ENCODE results near the gene PPP1R11. TPM values are rescaled to one million over a fixed set of nuclear protein-coding genes. Genes with fewer than 3 reads are reported as not detected.
A peak's percentile ranks its signal among the peaks of the same experiment; 100 is the strongest.

The PPP1R11 gene
- total and polyA plus RNA-seq, 2 experiments from 2014 or later = 19.6 to 26.6 TPM

GRCh38 chr6:30100585-30101443, 33.8 kb downstream of the PPP1R11 start:
- Histone ChIP-seq H3K4me2 (peak overlapping the region; percentile 93), H3K4me3 (peak overlapping the region; percentile 78), H3K27me3 (ENCODE audit: insufficient read depth) (peaks cover 99% of the 10 kb centered on the region), H4K20me1 (replicated peaks; ENCODE audit: insufficient read depth) (no peaks in the 10 kb centered on the region), H3K79me2 (replicated peaks; ENCODE audit: insufficient read depth) (no peaks in the 10 kb centered on the region), H2AFZ (peak overlapping the region; percentile 99), H3K9me2 (ENCODE audit: insufficient read depth) (no peaks in the 10 kb centered on the region), H3F3A (replicated peaks; ENCODE audit: low read depth) (peaks cover 5% of the 10 kb centered on the region; the same call in 1 of the 2 replicates), H3K36me3 (ENCODE audit: insufficient read depth) (no peaks in the 10 kb centered on the region), H3K4me1 (ENCODE audit: insufficient read depth) (peaks cover 28% of the 10 kb centered on the region), H3K27ac (ENCODE audit: low read depth) (no peak overlapping the region)
- peak; percentile 25 for ATAC-seq
- TF ChIP-seq POLR2AphosphoS5 (IDR thresholded peaks at IDR 0.05; ENCODE audit: low read depth) = no peak
- peak; percentile 64 for TF ChIP-seq EZH2 (IDR thresholded peaks at IDR 0.05; ENCODE audit: low read depth, unreplicated experiment)
- H3K4me3 Mint-ChIP-seq = peak overlapping the region; percentile 81
- peak; percentile 77 for DNase-seq (ENCODE audit: low spot score)
- H3K36me3 Mint-ChIP-seq (ENCODE audit: low read depth) = no peaks in the 10 kb centered on the region; the same call in 2 of the 3 replicates
- no peaks in the 10 kb centered on the region; the same call in 2 of the 3 replicates for H3K9me3 Mint-ChIP-seq
- H3K27me3 Mint-ChIP-seq (ENCODE audit: insufficient read depth, low read depth, poor library complexity) = peaks cover 70% of the 10 kb centered on the region
- no peak overlapping the region for H3K27ac Mint-ChIP-seq
- H3K4me1 Mint-ChIP-seq = peaks cover 34% of the 10 kb centered on the region

DNA sequence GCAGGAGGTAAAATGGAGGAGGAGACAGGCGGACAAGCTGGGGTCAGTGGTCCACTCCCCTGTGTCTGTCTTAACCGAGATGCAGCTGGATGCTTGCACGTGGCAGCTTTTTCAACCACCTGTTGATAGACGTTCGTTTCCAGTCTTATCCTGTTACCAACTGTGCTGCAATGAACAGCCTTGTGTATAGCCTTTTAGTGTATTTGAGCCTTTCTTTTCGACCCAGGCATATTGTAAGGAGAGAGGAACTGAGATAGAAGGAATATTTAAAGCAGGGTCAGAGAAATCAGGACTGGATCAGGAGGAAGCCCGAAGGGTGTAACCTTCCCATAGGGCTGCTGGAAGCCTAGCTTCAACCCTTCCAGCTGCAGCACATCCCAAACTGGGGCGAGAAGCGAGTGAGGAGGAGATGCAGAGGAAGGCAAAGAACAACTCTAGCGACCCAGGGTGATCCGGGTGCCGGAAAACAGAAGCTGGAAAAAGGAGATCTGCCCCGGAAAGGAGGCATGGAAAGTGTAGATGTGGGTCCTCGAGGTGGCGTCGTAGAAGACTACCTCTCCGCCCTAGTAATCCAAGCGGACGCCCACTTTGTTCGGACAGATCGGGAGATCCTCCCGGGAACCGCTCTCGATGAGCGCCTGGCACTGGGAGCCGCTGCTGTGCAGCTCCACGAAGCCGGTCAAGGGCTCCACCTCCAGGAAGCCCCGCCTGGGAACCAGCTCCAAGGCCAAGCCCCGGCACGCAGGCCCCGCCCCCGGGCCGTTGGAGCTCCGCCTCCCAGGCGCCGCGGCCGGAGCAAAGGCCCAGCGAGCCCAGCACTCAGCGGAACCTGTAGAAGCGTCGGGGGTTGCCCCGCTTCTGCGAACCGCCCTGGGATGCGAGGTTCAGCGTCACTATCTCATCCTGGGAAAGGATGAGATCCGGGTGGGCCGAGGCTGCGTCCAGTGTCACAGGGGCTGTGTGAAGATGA, 34.7 kb downstream of the PPP1R11 start:
- DNase-seq (ENCODE audit: low spot score) = peak; percentile 96
- TF ChIP-seq POLR2AphosphoS5 (IDR thresholded peaks at IDR 0.05; ENCODE audit: low read depth) (peak; percentile 68), ZNF462 (CRISPR knock-in tag; IDR thresholded peaks at IDR 0.05) (no peak), JUNB (IDR thresholded peaks at IDR 0.05; ENCODE audit: unreplicated experiment) (no peak), ZNF114 (CRISPR knock-in tag; IDR thresholded peaks at IDR 0.05) (no peak), STAT1 (IDR thresholded peaks at IDR 0.05; ENCODE audit: unreplicated experiment) (no peak), CREB1 (CRISPR knock-in tag; IDR thresholded peaks at IDR 0.05; ENCODE audit: low read depth) (no peak), CTCF (conservative IDR thresholded peaks at IDR 0.05; ENCODE audit: low read depth in 2 of 2) (0 out of 4 replicates have a peak, but pooled peaks of 1 of the 2 experiments have one; percentile 12), ZNF331 (CRISPR knock-in tag; IDR thresholded peaks at IDR 0.05; ENCODE audit: low read depth) (no peak), EZH2 (IDR thresholded peaks at IDR 0.05; ENCODE audit: low read depth, unreplicated experiment) (no peak), EZH2phosphoT487 (IDR thresholded peaks at IDR 0.05; ENCODE audit: unreplicated experiment) (no peak)

More for the DNA sequence above, 34.7 kb downstream of the PPP1R11 start:
- H3K36me3 Mint-ChIP-seq (ENCODE audit: low read depth) = no peaks in the 10 kb centered on the region; the same call in 2 of the 3 replicates
- H3K27ac Mint-ChIP-seq = no peak overlapping the region
- no peaks in the 10 kb centered on the region for H3K79me2 ChIP-seq (replicated peaks; ENCODE audit: insufficient read depth)
- H3K27me3 ChIP-seq (ENCODE audit: insufficient read depth) = peaks cover 91% of the 10 kb centered on the region
- peak; percentile 80 for ATAC-seq
- peaks cover 28% of the 10 kb centered on the region for H3K4me1 ChIP-seq (ENCODE audit: insufficient read depth)
- H3K36me3 ChIP-seq (ENCODE audit: insufficient read depth) = no peaks in the 10 kb centered on the region
- H3K9me2 ChIP-seq (ENCODE audit: insufficient read depth) = no peaks in the 10 kb centered on the region
- peaks cover 5% of the 10 kb centered on the region; the same call in 1 of the 2 replicates for H3F3A ChIP-seq (replicated peaks; ENCODE audit: low read depth)
- no peaks in the 10 kb centered on the region for H4K20me1 ChIP-seq (replicated peaks; ENCODE audit: insufficient read depth)
- H3K4me3 Mint-ChIP-seq = peak overlapping the region; percentile 81
- H3K4me2 ChIP-seq = peak overlapping the region; percentile 93
- no peak overlapping the region for H3K27ac ChIP-seq (ENCODE audit: low read depth)
- H2AFZ ChIP-seq = peak overlapping the region; percentile 99
- peak overlapping the region; percentile 78 for H3K4me3 ChIP-seq
- H3K9me3 Mint-ChIP-seq = no peaks in the 10 kb centered on the region; the same call in 2 of the 3 replicates
- peaks cover 72% of the 10 kb centered on the region for H3K27me3 Mint-ChIP-seq (ENCODE audit: insufficient read depth, low read depth, poor library complexity)
- H3K4me1 Mint-ChIP-seq = peaks cover 34% of the 10 kb centered on the region
